GM12891 (cell line): ENCODE measurements around the gene SPC24.
"Not testable (repeated sequence)": the region's sequence is repeated elsewhere in the genome, so short reads cannot be mapped to it uniquely, and the experiment has no call there.

Experiments used
- DNase-seq: peaks from one replicate; pipeline ENCODE4 v3.0.0; 2011; ENCODE audit warnings: low spot score; ENCODE audit not compliant: insufficient read length
- FAIRE-seq: peaks from 2 replicates; lab custom pipeline; 2011; peaks lifted over from hg19 to GRCh38; lab: Jason Lieb, UNC
- PAX5 ChIP-seq: IDR thresholded peaks from 2 replicates; pipeline ENCODE4 v1.6.1; 2011; ENCODE audit warnings: low read length, moderate library complexity, mild to moderate bottlenecking; ENCODE audit not compliant: insufficient read depth, severe bottlenecking
- POLR2A ChIP-seq: IDR thresholded peaks from 2 replicates; pipeline ENCODE4 v1.6.1; 2011; ENCODE audit warnings: low read depth, low read length, control low read depth
- POLR2AphosphoS5 ChIP-seq: IDR thresholded peaks from 2 replicates; pipeline ENCODE4 v1.6.1; 2011; ENCODE audit warnings: low read depth, low read length, control low read depth
- POU2F2 ChIP-seq: IDR thresholded peaks from 2 replicates; pipeline ENCODE4 v1.6.1; 2011; ENCODE audit warnings: low read depth, mild to moderate bottlenecking, control low read depth, low read length, moderate library complexity
- SPI1 ChIP-seq: IDR thresholded peaks from 2 replicates; pipeline ENCODE4 v1.6.1; 2011; ENCODE audit warnings: low read depth, low read length, control low read depth
- TAF1 ChIP-seq: IDR thresholded peaks from 2 replicates; pipeline ENCODE4 v1.6.1; 2011; ENCODE audit warnings: low read depth, low read length, control low read depth

Gene SPC24

DNA sequence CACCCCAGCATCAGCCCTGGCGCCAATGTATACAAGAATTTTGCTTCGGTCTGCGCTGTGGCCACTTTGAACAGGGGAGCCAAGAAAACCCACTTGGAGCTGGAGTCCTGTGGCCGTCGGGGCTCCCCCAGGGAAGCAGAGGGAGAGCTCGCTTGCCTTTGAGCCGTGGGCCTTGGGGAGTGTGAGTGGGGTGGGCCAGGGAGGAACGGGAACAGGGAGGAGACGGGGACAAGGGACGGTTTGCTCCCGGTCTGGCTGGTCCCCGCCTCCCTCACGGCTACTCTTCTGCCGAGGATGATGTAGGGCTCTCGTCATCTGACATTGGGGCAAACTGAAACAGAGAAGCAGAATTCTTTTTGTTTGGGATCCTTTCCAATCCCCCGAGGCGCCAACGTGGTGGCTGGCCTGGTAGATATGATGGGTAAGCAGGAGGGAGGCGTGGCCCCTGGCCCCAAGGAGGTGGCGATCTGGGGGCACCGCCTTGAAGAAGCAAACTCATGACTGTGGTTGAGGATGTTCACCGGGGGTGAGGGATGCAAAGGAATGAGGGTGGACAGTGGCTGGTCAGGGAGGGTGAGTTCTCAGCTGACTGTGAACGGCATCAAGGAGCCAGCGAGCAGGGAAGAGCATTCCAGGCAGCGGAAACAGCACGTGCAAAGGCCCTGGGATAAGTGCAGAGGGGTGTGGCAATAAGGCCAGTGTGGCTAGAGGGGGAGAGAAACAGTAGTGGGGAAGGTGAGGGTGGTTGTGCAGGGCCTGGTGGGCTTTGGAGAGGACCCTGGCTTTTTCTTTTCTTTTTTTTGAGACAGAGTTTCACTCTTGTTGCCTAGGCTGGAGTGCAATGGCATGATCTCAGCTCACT is 10.9 kb upstream of the SPC24 start:
- DNase-seq (no peak), FAIRE-seq (no peak)
- TF ChIP-seq POLR2A (no peak), POLR2AphosphoS5 (no peak), POU2F2 (no peak), PAX5 (no peak)

DNA sequence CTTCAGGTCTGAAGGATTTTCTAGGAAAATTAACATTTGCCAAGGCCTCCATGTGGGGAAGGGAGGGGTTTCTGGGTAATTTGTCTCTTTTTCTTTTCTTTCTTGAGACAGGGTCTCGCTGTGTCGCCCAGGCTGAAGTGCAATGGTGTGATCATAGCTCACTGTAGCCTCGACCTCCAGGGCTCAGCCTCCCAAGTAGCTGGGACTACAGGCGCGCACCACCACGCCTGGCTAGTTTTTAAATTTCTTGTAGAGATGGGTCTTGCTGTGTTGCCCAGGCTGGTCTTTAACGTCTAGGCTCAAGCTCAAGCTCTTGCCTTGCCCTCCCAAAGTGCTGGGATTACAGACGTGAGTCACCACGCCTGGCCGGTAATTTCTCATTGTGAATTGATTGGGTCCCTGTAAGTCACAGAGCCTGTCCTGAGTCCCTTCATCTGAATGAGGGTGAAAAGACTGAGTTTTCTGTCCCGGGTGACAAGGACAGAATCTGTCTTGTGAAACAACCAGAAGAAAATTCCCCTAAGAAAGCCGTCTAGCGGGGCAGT is 10.0 kb upstream of the SPC24 start:
- FAIRE-seq: no peak
- no peak for DNase-seq
- no peak for TF ChIP-seq TAF1
- no peak for TF ChIP-seq POLR2AphosphoS5
- TF ChIP-seq SPI1: no peak
- no peak for TF ChIP-seq POU2F2
- TF ChIP-seq PAX5: no peak
- no peak for TF ChIP-seq POLR2A

DNA sequence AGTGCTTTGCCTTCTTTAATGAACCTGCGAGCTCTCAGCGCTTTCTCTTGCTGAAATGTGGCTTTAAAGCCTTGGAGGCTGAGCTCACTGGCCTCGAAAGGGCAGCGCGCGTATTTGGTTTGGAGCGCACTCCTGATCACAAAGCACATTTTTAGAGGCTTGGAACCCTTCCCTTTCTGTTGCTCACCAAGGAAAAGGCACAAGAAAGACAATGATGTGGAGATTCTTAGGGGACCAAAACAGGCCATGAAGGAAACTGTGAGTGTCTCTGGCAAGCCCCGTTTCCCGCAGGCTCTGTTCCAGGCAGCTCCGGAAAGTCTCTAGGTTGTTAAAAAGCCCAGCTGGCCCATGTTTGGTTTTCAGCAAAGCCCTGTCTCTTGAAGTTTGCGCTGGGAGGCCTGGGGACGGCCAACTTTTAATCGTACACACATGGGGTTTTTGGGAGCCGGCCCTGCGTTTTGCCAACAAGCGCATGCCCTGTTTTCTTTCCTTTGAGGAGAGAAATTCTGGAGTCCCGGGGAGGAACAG is 9.4 kb upstream of the SPC24 start:
- TF ChIP-seq POLR2AphosphoS5: no peak
- TF ChIP-seq POLR2A: no peak
- no peak for TF ChIP-seq POU2F2
- no peak for TF ChIP-seq TAF1
- TF ChIP-seq PAX5: no peak
- TF ChIP-seq SPI1: no peak
- no peak for FAIRE-seq

DNA sequence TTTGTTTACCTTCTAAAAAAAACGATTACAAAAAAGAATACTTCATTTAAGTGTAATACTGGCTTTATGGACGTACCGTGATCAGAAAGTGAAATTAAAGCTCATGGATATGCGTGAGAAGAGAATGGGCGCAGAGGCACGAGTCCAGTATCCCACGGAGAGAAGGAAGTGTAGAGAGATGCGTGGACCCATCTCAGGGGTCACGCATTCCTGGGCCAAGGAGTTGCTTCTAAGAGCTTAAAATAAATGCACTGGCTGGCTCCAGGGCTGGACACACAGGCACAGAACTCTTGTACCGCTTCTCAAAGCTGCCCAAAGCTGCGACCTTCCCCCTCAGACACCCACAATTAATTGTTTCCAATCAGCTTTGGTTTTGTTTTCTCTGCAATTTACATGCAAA is 8.7 kb upstream of the SPC24 start:
- DNase-seq (no peak), FAIRE-seq (no peak)
- no peak for TF ChIP-seq TAF1
- no peak for TF ChIP-seq POLR2A
- TF ChIP-seq POU2F2: no peak
- TF ChIP-seq POLR2AphosphoS5: no peak
- TF ChIP-seq SPI1: no peak
- TF ChIP-seq PAX5: no peak

More for the DNA sequence above, 9.4 kb upstream of the SPC24 start:
- no peak for DNase-seq

DNA sequence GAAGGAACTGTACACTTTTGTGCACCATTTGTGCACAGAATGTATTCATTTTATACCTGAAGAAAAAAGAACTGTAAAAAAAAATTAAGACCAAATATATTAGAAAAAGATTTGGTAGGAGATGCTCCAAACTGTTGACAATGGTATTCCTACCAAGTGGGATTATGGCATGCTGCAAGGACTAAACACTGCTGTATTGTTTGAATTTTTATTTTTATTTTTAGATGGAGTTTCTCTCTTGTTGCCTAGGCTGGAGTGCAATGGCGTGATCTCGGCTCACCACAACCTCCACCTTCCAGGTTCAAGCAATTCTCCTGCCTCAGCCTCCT is 4.8 kb upstream of the SPC24 start:
- FAIRE-seq, DNase-seq: not testable (repeated sequence)

DNA sequence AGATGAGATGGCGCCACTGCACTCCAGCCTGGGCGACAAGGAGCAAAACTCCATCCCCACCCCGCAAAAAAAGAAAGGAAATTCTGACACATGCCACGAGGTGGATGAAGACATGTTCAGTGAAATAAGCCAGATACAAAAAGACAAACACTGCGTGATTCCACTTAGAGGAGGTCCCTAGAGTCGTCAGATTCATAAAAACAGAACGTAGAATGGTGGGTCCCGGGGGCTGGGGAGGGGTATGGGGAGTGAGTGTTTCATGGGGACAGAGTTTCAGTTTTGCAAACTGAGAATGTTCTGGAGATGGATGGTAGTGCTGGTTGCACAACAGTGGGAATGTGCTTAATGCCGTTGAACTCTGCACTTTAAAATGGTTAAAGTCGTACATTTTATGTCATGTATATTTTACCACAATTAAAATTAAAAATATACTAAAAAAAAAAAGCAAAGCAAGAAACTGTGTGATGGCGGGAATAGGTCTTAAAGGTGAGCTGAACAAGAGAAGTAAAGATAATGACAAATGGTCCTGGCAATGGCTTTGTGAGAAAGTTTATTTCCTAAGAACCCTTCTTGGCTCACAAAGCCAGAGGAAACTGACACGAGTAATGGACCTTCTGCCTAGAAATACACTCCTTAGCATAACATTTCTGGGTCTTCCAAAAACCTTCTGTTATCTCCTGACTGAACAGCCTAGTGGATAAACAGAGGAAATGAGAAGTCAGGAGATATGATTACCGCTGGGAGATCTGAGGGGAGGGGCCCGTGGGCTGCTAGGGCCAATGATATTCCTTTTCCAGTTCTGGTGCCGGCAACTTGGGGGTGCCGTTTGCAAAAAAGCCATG is 4.2 kb upstream of the SPC24 start:
- no peak for DNase-seq

DNA sequence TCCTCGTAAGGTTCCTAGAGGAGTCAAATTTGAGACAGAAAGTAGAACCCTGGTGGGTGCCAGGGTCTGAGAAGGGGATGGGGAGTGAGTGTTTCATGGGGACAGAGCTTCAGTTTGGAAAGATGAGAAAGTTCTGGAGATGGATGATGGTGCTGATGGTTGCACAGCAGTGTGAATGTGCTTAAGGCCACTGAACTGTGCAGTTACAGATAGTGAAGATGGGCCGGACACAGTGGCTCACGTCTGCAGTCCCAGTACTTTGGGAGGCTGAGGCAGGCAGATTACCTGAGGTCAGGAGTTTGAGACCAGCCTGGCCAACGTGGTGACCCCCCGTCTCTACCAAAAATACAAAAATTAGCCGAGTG is 917 bp downstream of the SPC24 start:
- TF ChIP-seq PAX5: no peak
- no peak for TF ChIP-seq SPI1
- TF ChIP-seq TAF1: no peak
- no peak for TF ChIP-seq POLR2A
- TF ChIP-seq POLR2AphosphoS5: no peak
- no peak for TF ChIP-seq POU2F2
- no peak for FAIRE-seq
- DNase-seq: no peak

More for the DNA sequence above, 4.2 kb upstream of the SPC24 start:
- FAIRE-seq: no peak
- TF ChIP-seq SPI1: no peak
- TF ChIP-seq POLR2A: no peak

DNA sequence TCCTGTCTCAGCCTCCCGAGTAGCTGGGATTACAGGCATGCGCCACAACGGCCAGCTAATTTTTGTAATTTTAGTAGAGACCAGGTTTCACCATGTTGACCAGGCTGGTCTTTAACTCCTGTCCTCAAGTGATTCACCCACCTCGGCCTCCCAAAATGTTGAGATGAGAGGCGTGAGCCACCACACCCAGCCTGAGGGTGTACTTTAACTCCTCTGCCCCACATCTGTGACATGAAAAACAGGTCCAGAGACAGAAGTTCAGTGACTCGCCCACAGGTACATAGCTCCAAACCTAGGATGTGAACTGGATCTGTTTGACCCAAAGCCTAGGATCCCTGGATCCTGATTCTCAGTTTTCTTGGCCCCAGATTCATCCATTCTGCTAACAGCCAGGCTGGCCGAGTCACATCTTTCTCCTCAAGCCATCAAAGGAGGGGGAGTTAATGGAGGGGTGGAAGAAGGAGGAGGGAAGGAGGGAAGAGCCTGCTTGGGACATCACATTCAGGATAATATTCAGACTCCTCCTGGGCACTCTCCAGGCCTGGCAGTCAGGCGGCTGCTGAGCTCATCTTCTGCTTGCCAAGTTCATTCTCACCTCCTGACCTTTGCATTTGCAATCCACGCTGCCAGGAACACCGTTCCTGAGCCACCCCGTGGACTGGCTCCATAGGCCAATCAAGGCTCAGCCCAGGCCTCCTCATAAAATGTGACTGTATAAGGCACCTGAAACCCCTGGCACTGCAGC is 3.1 kb downstream of the SPC24 start:
- no peak for DNase-seq

DNA sequence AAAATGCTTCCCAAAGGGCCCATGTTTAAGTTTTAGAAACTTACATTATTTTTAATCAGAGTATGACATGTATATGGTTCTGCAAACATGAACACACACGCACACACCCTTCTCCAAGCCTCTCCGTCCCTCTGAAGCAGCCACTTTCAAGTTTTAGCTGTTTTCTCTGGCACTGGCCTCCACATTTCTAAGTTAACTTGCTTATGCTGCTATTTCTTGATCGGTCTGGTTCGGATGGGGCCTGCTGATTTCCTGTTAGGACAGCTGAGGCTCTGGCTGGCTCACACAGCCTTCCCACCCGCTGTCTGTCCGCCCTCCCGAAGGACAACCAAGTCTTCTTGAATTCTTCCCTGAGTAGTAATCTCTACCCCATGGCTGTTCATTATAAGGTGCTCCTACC is 4.4 kb downstream of the SPC24 start:
- DNase-seq (no peak), FAIRE-seq (no peak)
- TF ChIP-seq POLR2AphosphoS5 (no peak), SPI1 (no peak), POLR2A (no peak), TAF1 (no peak)

More for the DNA sequence above, 3.1 kb downstream of the SPC24 start:
- no peak for FAIRE-seq
- TF ChIP-seq TAF1 (no peak), POLR2AphosphoS5 (no peak), POLR2A (no peak), SPI1 (no peak), PAX5 (no peak), POU2F2 (no peak)

DNA sequence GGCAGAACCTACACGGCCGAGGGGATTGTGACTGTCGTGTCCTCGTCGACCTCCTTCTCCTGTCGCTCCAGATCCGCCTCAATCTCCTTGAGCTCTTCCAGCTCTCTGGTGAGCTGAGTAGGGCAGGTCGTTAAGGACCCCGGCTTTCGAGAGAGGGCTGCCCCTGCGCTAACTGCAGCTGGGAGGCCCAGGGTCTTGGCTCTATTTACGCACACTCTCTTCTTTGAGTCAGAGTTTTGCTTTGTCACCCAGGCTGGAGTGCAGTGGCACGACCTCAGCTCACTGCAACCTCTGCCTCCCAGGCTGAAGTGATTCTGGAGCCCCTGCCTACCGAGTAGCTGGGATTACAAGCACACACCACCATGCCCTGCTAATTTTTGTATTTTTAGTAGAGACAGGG is 7.6 kb downstream of the SPC24 start:
- FAIRE-seq: no peak
- TF ChIP-seq SPI1 (no peak), POLR2A (no peak), TAF1 (no peak), POU2F2 (no peak)
- DNase-seq: no peak
